GM21423 (cell line): ENCODE results near the gene PPTC7.

Experiments
- ATAC-seq: cut with Tn5 transposase; IDR thresholded peaks from one replicate; pipeline ENCODE4 v1.9.1; 2021; ENCODE audit warnings: mild to moderate bottlenecking, moderate library complexity; ENCODE audit not compliant: unreplicated experiment

PPTC7 gene

DNA sequence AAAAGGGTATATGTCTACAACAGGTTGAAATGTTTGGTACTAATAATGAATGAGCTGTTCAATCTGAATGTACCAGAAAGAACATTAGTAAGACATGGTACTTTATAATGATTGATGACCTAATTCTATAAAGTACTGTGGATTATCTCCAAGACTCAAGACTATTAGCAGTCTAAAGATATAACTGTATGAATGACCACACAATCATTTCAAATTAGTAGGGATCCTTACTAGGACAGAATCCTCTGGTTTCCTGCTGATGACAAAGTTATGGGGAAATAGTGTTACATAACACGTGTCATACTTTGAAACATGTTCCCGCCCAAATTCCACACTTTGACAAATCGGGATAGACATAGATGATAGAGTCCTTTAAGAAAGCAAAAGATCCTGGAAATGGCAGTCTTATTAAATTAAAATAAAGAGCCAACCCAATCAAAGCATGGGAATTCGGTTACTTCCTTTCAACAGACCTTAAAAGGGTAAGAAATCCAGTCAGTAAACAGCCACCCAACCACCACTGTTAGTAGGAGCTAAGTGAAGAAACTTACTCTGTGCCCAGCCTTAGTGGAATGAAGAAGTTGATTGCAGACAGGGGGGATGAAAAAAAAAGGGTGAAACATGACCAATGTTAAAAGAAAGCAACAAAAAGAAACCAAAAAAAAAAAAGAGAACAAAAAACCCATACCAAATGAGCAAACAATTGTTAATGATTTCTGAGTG, 84.0 kb downstream of the PPTC7 start:
- no peak for ATAC-seq
